K562 (cell line): ENCODE measurements around the gene GIGYF1. TPM values are rescaled to one million over a fixed set of nuclear protein-coding genes. Genes with fewer than 3 reads are reported as not detected.
A peak's percentile ranks its signal among the peaks of the same experiment; 100 is the strongest.

ENCODE experiments used
- CCAR2 ChIP-seq: fragments of 200-400 bp; formaldehyde crosslinking; IDR thresholded peaks from 2 replicates; pipeline ENCODE4 v1.6.1; 2017; ENCODE audit warnings: mild to moderate bottlenecking, low read depth, low read length
- CHD1 ChIP-seq: fragments of 200-600 bp; sonication (generic); IDR thresholded peaks from one replicate; pipeline ENCODE4 v1.6.1; 2012; ENCODE audit warnings: mild to moderate bottlenecking, moderate library complexity, low read length, inconsistent platforms
- DDX20 ChIP-seq: fragments of 450-650 bp; IDR thresholded peaks from 2 replicates; pipeline ENCODE4 v1.6.1; 2016; ENCODE audit warnings: missing genetic modification characterization, low read depth, mild to moderate bottlenecking, missing compliant biosample characterization, moderate library complexity
- IRF1 ChIP-seq: sonication (generic); formaldehyde crosslinking; IDR thresholded peaks from 2 replicates; pipeline ENCODE4 v1.8.0; 2022; ENCODE audit warnings: missing genetic modification reagents, mild to moderate bottlenecking, borderline replicate concordance
- MGA ChIP-seq: fragments of 450-650 bp; IDR thresholded peaks from 2 replicates; pipeline ENCODE4 v1.6.1; 2016; ENCODE audit warnings: mild to moderate bottlenecking, moderate library complexity
- MTA3 ChIP-seq: fragments of 450-650 bp; formaldehyde crosslinking; IDR thresholded peaks from 2 replicates; pipeline ENCODE4 v1.6.1; 2017; ENCODE audit warnings: mild to moderate bottlenecking, borderline replicate concordance
- TCF7L2 ChIP-seq: fragments of 150-350 bp; IDR thresholded peaks from 2 replicates; pipeline ENCODE4 v1.6.1; 2016; ENCODE audit warnings: low read depth, mild to moderate bottlenecking, low read length, moderate library complexity
- TEAD4 ChIP-seq, 2 experiments: sonication (generic) in 1 of 2; formaldehyde crosslinking in 1 of 2; IDR thresholded peaks; 2 replicates each; pipeline versions ENCODE4 v1.6.1 to v1.8.0; 2012 to 2022; ENCODE audit warnings: borderline replicate concordance in 1 of 2, inconsistent platforms in 1 of 2, low read length in 1 of 2, mild to moderate bottlenecking in 1 of 2, missing genetic modification reagents in 1 of 2
- VEZF1 ChIP-seq: fragments of 200-800 bp; sonication (Bioruptor generic); IDR thresholded peaks from 2 replicates; pipeline ENCODE4 v1.6.1; 2017; ENCODE audit warnings: missing genetic modification characterization, missing compliant biosample characterization
- ZNF695 ChIP-seq: fragments of 450-650 bp; formaldehyde crosslinking; IDR thresholded peaks from 2 replicates; pipeline ENCODE4 v1.4.0; 2020; ENCODE audit warnings: mild to moderate bottlenecking, moderate library complexity
- polyA plus RNA-seq, 8 experiments: library from polyadenylated mRNA; depleted of rRNA in 4 of 8; stranded (reverse) in 5 of 8; unstranded in 3 of 8; fragments of >200 nt; fragmentation: Nextera tagmentation in 2 of 8; fragmentation: Illumina TruSeq in 1 of 8; extraction: Ambion mirVana in 2 of 8; extraction: Trizol in 1 of 8; gene quantifications; 2 replicates each; pipeline versions ENCODE4 v1.2.1 to v1.2.3, GENCODE V29; 2011 to 2014; ENCODE audit warnings: inconsistent platforms in 1 of 8, missing spikeins in 1 of 8
- total RNA-seq, 7 experiments: library from RNA; depleted of rRNA in 6 of 7; stranded (reverse); fragments of >200 nt in 6 of 7; fragmentation: Illumina TruSeq in 2 of 7; extraction: Trizol in 2 of 7; gene quantifications; 2 replicates each; pipeline versions ENCODE4 v1.2.1 to v1.2.3, GENCODE V29; 2011 to 2021; ENCODE audit warnings: low replicate concordance in 1 of 7
- TF ChIP-seq, protein P1 (sequence below): conservative IDR thresholded peaks from 2 replicates; pipeline ENCODE4 v1.6.1; 2011; ENCODE audit warnings: low read depth, mild to moderate bottlenecking, low read length; ENCODE audit not compliant: control insufficient read depth

The GIGYF1 gene
- total and polyA plus RNA-seq, 9 of the 15 experiments (the other 6 are each of a cell fraction or from before 2014, with no cell fraction given), result 0.56 to 76.2 (median 16.8) TPM

DNA sequence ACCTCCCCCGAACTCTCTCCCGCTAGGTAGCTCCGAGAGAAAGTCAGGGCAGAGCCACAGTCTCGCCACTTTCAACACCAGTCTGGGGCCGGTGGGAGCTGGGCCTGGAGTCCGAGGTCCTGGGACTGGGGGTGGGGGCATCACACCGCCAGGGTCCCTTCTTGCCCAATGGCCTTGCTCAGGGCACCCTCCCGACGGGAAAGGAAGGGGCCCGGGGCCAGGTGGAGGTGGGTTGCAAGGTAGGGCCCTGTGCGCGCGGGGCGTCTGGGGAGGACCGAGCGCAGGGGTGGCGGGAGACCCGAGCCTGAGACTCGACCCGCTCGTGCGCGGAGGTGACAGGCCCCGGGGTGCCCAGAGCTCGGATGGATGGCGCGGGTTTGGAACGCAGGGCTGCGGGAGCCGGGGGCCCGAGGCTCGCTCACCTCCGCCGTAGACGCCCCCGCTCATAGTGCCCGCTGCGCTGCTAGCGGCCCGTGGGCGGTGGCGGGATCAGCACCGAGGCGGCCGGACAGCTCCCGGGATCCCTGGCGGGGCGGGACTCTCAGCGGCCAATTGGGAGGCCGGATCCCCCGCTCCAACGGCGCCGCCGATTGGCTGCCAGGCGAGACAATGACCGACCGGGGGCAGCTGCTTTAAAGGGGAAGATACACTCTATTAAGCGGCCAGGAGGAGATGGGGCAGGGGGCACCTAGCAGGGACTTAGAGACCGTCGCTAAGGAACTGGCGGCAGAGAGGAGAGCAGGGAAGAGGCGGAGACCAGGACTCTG is 38.0 kb downstream of the GIGYF1 start, which contains the start of gene ACTL6B (continued):
- TF ChIP-seq TEAD4 (IDR thresholded peaks at IDR 0.05; ENCODE audit: low read length) (no peak), TEAD4 (CRISPR knock-in tag; IDR thresholded peaks at IDR 0.05; ENCODE audit: borderline replicate concordance) (peak; percentile 86), ZNF695 (CRISPR knock-in tag) (no peak), MTA3 (peak; percentile 37; the same call in 1 of the 2 replicates), IRF1 (peak; percentile 95; the same call in 1 of the 2 replicates), CHD1 (no peak), MGA (no peak), DDX20 (tag) (no peak), CCAR2 (no peak), VEZF1 (CRISPR knock-in tag) (peak; percentile 64), TCF7L2 (no peak)
- TF ChIP-seq, protein P1, sequence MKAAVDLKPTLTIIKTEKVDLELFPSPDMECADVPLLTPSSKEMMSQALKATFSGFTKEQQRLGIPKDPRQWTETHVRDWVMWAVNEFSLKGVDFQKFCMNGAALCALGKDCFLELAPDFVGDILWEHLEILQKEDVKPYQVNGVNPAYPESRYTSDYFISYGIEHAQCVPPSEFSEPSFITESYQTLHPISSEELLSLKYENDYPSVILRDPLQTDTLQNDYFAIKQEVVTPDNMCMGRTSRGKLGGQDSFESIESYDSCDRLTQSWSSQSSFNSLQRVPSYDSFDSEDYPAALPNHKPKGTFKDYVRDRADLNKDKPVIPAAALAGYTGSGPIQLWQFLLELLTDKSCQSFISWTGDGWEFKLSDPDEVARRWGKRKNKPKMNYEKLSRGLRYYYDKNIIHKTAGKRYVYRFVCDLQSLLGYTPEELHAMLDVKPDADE, result peak; percentile 96
